Stimulated activated CD4-positive, alpha-beta T cell treated with anti-CD3 and anti-CD28 coated beads, Interleukin-12 subunit alpha, Interleukin-12 subunit beta, amount 100 ng/mL, for 48 hours (primary cell): ENCODE data around the gene FAM81A.

Experiments used
- DNase-seq, 3 donors: peaks; one replicate each; pipeline ENCODE4 v3.0.0-alpha.2; 2020; ENCODE audit warnings: low read depth in 2 of 3, low spot score in 1 of 3

Gene FAM81A

DNA sequence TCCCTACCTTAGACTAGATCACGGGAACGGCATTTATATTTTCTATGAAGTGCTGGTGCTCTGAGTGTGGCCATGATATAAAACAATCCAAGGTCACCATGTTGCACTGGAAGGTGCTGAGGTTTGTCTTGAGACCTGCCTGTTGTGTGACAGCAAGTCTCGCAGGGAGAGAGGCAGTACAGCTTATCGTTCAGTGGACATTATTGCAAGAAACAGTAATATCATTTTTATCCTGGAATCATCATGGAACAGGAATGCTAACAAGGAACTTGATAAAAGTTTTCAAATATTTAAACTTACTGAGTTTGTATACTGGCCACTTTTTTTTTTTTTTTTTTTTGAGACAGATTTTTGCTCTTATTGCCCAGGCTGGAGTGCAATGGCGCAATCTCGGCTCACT, 133.6 kb downstream of the FAM81A start:
- no peak for DNase-seq
